Measurements from ENCODE around the gene CD180.

CD180 gene

DNA sequence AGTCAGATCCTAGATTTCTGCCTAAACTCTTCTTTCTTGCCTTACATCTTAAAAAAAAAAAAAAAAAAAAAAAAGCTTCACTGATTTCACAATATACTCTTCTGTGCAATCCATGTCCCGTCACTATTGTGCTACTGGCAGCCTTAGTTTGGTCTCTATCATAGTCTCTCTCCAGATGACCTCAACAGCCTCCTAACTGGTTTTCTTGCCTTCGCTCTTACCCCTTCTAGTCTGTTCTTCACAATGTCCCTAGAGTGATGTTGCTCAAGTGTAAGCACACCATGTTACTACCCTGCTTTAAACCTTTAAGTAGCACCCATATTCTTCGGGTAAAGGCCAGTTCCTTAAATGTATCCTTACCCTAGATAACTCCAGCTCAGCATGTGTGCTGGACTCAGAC lies 25.8 kb downstream of the CD180 start:
- no peak for DNase-seq (ENCODE audit: low read depth)
- no peak overlapping the region for H3K4me3 ChIP-seq (ENCODE audit: low read depth, low read length)
- TF ChIP-seq, protein P1, sequence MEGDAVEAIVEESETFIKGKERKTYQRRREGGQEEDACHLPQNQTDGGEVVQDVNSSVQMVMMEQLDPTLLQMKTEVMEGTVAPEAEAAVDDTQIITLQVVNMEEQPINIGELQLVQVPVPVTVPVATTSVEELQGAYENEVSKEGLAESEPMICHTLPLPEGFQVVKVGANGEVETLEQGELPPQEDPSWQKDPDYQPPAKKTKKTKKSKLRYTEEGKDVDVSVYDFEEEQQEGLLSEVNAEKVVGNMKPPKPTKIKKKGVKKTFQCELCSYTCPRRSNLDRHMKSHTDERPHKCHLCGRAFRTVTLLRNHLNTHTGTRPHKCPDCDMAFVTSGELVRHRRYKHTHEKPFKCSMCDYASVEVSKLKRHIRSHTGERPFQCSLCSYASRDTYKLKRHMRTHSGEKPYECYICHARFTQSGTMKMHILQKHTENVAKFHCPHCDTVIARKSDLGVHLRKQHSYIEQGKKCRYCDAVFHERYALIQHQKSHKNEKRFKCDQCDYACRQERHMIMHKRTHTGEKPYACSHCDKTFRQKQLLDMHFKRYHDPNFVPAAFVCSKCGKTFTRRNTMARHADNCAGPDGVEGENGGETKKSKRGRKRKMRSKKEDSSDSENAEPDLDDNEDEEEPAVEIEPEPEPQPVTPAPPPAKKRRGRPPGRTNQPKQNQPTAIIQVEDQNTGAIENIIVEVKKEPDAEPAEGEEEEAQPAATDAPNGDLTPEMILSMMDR (conservative IDR thresholded peaks at IDR 0.05; ENCODE audit: low read depth, low read length) = no peak

GRCh38 chr5:67168069-67168468 lies 28.5 kb downstream of the CD180 start:
- H3K4me3 ChIP-seq (ENCODE audit: low read depth, low read length) = no peak overlapping the region
- DNase-seq (ENCODE audit: low read depth) = no peak
- TF ChIP-seq, protein P1 (conservative IDR thresholded peaks at IDR 0.05; ENCODE audit: low read depth, low read length) = no peak

DNA sequence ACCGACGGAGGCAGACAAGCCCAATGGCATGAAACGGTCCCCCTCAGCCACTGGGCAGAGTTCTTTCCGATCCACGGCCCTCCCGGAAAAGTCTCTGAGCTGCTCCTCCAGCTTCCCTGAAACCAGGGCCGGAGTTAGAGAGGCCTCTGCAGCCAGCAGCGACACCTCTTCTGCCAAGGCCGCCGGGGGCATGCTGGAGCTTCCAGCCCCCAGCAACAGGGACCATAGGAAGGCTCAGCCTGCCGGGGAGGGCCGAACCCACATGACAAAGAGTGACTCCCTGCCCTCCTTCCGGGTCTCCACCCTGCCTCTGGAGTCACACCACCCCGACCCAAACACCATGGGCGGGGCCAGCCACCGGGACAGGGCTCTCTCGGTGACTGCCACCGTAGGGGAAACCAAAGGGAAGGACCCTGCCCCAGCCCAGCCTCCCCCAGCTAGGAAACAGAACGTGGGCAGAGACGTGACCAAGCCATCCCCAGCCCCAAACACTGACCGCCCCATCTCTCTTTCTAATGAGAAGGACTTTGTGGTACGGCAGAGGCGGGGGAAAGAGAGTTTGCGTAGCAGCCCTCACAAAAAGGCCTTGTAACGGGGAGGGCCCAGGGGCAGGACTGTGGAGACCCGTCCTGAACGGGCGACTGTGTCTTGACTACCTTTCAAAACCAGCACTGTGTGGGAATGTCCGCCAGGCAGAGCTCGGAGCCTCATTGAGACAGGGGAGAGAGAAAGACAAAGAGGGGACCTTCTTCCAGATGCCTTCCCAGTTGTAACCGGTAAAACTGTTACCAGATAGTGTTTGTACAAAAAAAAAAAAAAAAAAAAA lies 29.9 kb downstream of the CD180 start:
- H3K4me3 ChIP-seq (ENCODE audit: low read depth, low read length) = peak overlapping the region; percentile 30
- TF ChIP-seq, protein P1 (conservative IDR thresholded peaks at IDR 0.05; ENCODE audit: low read depth, low read length) = no peak
- DNase-seq (ENCODE audit: low read depth) = no peak

DNA sequence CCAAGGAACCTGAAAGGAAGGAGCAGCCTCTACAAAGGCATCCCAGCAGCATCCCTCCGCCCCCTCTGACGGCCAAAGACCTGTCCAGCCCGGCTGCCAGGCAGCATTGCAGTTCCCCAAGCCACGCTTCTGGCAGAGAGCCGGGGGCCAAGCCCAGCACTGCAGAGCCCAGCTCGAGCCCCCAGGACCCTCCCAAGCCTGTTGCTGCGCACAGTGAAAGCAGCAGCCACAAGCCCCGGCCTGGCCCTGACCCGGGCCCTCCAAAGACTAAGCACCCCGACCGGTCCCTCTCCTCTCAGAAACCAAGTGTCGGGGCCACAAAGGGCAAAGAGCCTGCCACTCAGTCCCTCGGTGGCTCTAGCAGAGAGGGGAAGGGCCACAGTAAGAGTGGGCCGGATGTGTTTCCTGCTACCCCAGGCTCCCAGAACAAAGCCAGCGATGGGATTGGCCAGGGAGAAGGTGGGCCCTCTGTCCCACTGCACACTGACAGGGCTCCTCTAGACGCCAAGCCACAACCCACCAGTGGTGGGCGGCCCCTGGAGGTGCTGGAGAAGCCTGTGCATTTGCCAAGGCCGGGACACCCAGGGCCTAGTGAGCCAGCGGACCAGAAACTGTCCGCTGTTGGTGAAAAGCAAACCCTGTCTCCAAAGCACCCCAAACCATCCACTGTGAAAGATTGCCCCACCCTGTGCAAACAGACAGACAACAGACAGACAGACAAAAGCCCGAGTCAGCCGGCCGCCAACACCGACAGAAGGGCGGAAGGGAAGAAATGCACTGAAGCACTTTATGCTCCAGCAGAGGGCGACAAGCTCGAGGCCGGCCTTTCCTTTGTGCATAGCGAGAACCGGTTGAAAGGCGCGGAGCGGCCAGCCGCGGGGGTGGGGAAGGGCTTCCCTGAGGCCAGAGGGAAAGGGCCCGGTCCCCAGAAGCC lies 30.8 kb downstream of the CD180 start:
- peak overlapping the region; percentile 30 for H3K4me3 ChIP-seq (ENCODE audit: low read depth, low read length)
- peak; percentile 90 for DNase-seq (ENCODE audit: low read depth)
- TF ChIP-seq, protein P1 (conservative IDR thresholded peaks at IDR 0.05; ENCODE audit: low read depth, low read length) = peak; percentile 91

DNA sequence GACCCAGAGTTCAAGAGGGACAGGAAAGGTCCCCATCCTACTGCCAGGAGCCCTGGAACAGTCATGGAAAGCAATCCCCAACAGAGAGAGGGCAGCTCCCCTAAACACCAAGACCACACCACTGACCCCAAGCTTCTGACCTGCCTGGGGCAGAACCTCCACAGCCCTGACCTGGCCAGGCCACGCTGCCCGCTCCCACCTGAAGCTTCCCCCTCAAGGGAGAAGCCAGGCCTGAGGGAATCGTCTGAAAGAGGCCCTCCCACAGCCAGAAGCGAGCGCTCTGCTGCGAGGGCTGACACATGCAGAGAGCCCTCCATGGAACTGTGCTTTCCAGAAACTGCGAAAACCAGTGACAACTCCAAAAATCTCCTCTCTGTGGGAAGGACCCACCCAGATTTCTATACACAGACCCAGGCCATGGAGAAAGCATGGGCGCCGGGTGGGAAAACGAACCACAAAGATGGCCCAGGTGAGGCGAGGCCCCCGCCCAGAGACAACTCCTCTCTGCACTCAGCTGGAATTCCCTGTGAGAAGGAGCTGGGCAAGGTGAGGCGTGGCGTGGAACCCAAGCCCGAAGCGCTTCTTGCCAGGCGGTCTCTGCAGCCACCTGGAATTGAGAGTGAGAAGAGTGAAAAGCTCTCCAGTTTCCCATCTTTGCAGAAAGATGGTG lies 31.6 kb downstream of the CD180 start:
- TF ChIP-seq, protein P1 (conservative IDR thresholded peaks at IDR 0.05; ENCODE audit: low read depth, low read length) = no peak
- H3K4me3 ChIP-seq (ENCODE audit: low read depth, low read length) = no peak overlapping the region
- no peak for DNase-seq (ENCODE audit: low read depth)

DNA sequence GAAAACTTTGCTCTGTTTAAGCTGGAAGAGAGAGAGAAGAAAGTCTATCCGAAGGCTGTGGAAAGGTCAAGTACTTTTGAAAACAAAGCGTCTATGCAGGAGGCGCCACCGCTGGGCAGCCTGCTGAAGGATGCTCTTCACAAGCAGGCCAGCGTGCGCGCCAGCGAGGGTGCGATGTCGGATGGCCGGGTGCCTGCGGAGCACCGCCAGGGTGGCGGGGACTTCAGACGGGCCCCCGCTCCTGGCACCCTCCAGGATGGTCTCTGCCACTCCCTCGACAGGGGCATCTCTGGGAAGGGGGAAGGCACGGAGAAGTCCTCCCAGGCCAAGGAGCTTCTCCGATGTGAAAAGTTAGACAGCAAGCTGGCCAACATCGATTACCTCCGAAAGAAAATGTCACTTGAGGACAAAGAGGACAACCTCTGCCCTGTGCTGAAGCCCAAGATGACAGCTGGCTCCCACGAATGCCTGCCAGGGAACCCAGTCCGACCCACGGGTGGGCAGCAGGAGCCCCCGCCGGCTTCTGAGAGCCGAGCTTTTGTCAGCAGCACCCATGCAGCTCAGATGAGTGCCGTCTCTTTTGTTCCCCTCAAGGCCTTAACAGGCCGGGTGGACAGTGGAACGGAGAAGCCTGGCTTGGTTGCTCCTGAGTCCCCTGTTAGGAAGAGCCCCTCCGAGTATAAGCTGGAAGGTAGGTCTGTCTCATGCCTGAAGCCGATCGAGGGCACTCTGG lies 32.6 kb downstream of the CD180 start:
- no peak for DNase-seq (ENCODE audit: low read depth)
- H3K4me3 ChIP-seq (ENCODE audit: low read depth, low read length) = no peak overlapping the region
- TF ChIP-seq, protein P1 (conservative IDR thresholded peaks at IDR 0.05; ENCODE audit: low read depth, low read length) = no peak
